AG10803 (cell line): Measurements from ENCODE around the gene TCP11L1.
"Not testable (repeated sequence)": the region's sequence is repeated elsewhere in the genome, so short reads cannot be mapped to it uniquely, and the experiment has no call there.

Experiments used
- DNase-seq: peaks from one replicate; pipeline ENCODE4 v3.0.0; 2010; ENCODE audit warnings: low read depth
- H3K4me3 ChIP-seq: 2 replicates; pipeline ENCODE4 v1.5.1; 2011; ENCODE audit warnings: mild to moderate bottlenecking, low read length, control low read depth
- CTCF ChIP-seq: conservative IDR thresholded peaks from 2 replicates; pipeline ENCODE4 v1.5.1; 2011; ENCODE audit warnings: mild to moderate bottlenecking, low read length, control low read depth, inconsistent platforms

Gene TCP11L1

GRCh38 chr11:33018840-33019239 is 20.5 kb upstream of the TCP11L1 start:
- TF ChIP-seq CTCF: no peak
- DNase-seq: no peak
- no peak overlapping the region for H3K4me3 ChIP-seq

GRCh38 chr11:33021501-33021900 is 17.9 kb upstream of the TCP11L1 start:
- no peak for DNase-seq
- no peak overlapping the region for H3K4me3 ChIP-seq
- TF ChIP-seq CTCF: no peak

- DNase-seq: no peak
- no peak overlapping the region for H3K4me3 ChIP-seq
- no peak for TF ChIP-seq CTCF
Observed at GRCh38 chr11:33021937-33022336, 17.4 kb upstream of the TCP11L1 start.

GRCh38 chr11:33025339-33025722 is 14.0 kb upstream of the TCP11L1 start:
- DNase-seq: no peak
- TF ChIP-seq CTCF: no peak
- H3K4me3 ChIP-seq: no peak overlapping the region

- DNase-seq: no peak
- no peak for TF ChIP-seq CTCF
Observed at GRCh38 chr11:33027233-33027632, 12.1 kb upstream of the TCP11L1 start.

GRCh38 chr11:33027846-33028536 is 11.4 kb upstream of the TCP11L1 start:
- TF ChIP-seq CTCF: no peak
- peak; percentile 25 for DNase-seq
- no peak overlapping the region for H3K4me3 ChIP-seq

More at GRCh38 chr11:33027233-33027632, 12.1 kb upstream of the TCP11L1 start:
- H3K4me3 ChIP-seq: no peak overlapping the region

- H3K4me3 ChIP-seq: no peak overlapping the region
- no peak for DNase-seq
- TF ChIP-seq CTCF: no peak
Observed at GRCh38 chr11:33028537-33028914, 10.8 kb upstream of the TCP11L1 start.

- H3K4me3 ChIP-seq, DNase-seq: not testable (repeated sequence)
Observed at GRCh38 chr11:33029218-33029617, 10.2 kb upstream of the TCP11L1 start.
